Effector memory CD4-positive, alpha-beta T cell (primary cell): Measurements from ENCODE around the gene RNF213.

Experiments
- DNase-seq, 3 donors: peaks; one replicate each; pipeline ENCODE4 v3.0.0-alpha.2; 2020
- H3K27ac ChIP-seq: 2 replicates; pipeline ENCODE4 v1.7.0; 2013; ENCODE audit warnings: mild to moderate bottlenecking, low read length, moderate library complexity; ENCODE audit not compliant: insufficient read depth, poor library complexity, severe bottlenecking
- H3K27me3 ChIP-seq: replicated peaks from 2 replicates; pipeline ENCODE4 v1.7.0; 2013; ENCODE audit warnings: mild to moderate bottlenecking, low read length; ENCODE audit not compliant: insufficient read depth, control insufficient read depth, poor library complexity, severe bottlenecking
- H3K36me3 ChIP-seq: 2 replicates; pipeline ENCODE4 v1.7.0; 2013; ENCODE audit warnings: mild to moderate bottlenecking, low read length, moderate library complexity; ENCODE audit not compliant: control insufficient read depth, insufficient read depth
- H3K4me1 ChIP-seq: 2 replicates; pipeline ENCODE4 v1.7.0; 2013; ENCODE audit warnings: low read length, mild to moderate bottlenecking; ENCODE audit not compliant: control insufficient read depth, insufficient read depth, poor library complexity, severe bottlenecking
- H3K4me3 ChIP-seq: 2 replicates; pipeline ENCODE4 v1.7.0; 2013; ENCODE audit warnings: low read length, low read depth, mild to moderate bottlenecking; ENCODE audit not compliant: insufficient read depth, poor library complexity, severe bottlenecking
- H3K9me3 ChIP-seq: 2 replicates; pipeline ENCODE4 v1.7.0; 2013; ENCODE audit warnings: mild to moderate bottlenecking, low read length, moderate library complexity; ENCODE audit not compliant: control insufficient read depth

The RNF213 gene

GRCh38 chr17:80372922-80373570 lies 112.4 kb downstream of the RNF213 start:
- no peak for DNase-seq
- Histone ChIP-seq H3K4me1 (no peaks in the 10 kb centered on the region), H3K9me3 (no peaks in the 10 kb centered on the region), H3K27me3 (no peaks in the 10 kb centered on the region), H3K27ac (no peak overlapping the region), H3K4me3 (no peak overlapping the region), H3K36me3 (peaks cover 96% of the 10 kb centered on the region)

- Histone ChIP-seq H3K9me3 (no peaks in the 10 kb centered on the region), H3K27me3 (no peaks in the 10 kb centered on the region), H3K4me1 (no peaks in the 10 kb centered on the region), H3K4me3 (no peak overlapping the region), H3K36me3 (peaks cover 96% of the 10 kb centered on the region), H3K27ac (no peak overlapping the region)
- DNase-seq = no peak
Observed at GRCh38 chr17:80374039-80374731, 113.5 kb downstream of the RNF213 start.

GRCh38 chr17:80374732-80375585 lies 114.3 kb downstream of the RNF213 start:
- no peak for DNase-seq
- Histone ChIP-seq H3K9me3 (no peaks in the 10 kb centered on the region), H3K27me3 (no peaks in the 10 kb centered on the region), H3K36me3 (peaks cover 96% of the 10 kb centered on the region), H3K4me1 (no peaks in the 10 kb centered on the region), H3K4me3 (no peak overlapping the region), H3K27ac (no peak overlapping the region)

GRCh38 chr17:80376531-80376930 lies 115.9 kb downstream of the RNF213 start:
- no peaks in the 10 kb centered on the region for H3K27me3 ChIP-seq
- H3K4me1 ChIP-seq = no peaks in the 10 kb centered on the region
- H3K9me3 ChIP-seq = no peaks in the 10 kb centered on the region
- H3K36me3 ChIP-seq = peaks cover 96% of the 10 kb centered on the region
- H3K27ac ChIP-seq = no peak overlapping the region
- no peak for DNase-seq
- H3K4me3 ChIP-seq = no peak overlapping the region

- no peak for DNase-seq
- no peaks in the 10 kb centered on the region for H3K4me1 ChIP-seq
- H3K27ac ChIP-seq = no peak overlapping the region
- no peak overlapping the region for H3K4me3 ChIP-seq
- peaks cover 98% of the 10 kb centered on the region for H3K36me3 ChIP-seq
- no peaks in the 10 kb centered on the region for H3K27me3 ChIP-seq
- no peaks in the 10 kb centered on the region for H3K9me3 ChIP-seq
Observed at GRCh38 chr17:80377798-80378197, 117.1 kb downstream of the RNF213 start.

GRCh38 chr17:80379348-80379747 lies 118.7 kb downstream of the RNF213 start:
- Histone ChIP-seq H3K27me3 (no peaks in the 10 kb centered on the region), H3K27ac (no peak overlapping the region), H3K9me3 (no peaks in the 10 kb centered on the region), H3K4me1 (no peaks in the 10 kb centered on the region), H3K4me3 (no peak overlapping the region), H3K36me3 (peaks cover 99% of the 10 kb centered on the region)
- DNase-seq = no peak

- H3K36me3 ChIP-seq = peaks cover 99% of the 10 kb centered on the region
- no peak for DNase-seq
Observed at GRCh38 chr17:80380068-80380467, 119.4 kb downstream of the RNF213 start.

GRCh38 chr17:80380555-80381002 lies 119.9 kb downstream of the RNF213 start:
- Histone ChIP-seq H3K4me3 (no peak overlapping the region), H3K27me3 (no peaks in the 10 kb centered on the region), H3K36me3 (peaks cover 100% of the 10 kb centered on the region), H3K4me1 (no peaks in the 10 kb centered on the region), H3K27ac (no peak overlapping the region), H3K9me3 (no peaks in the 10 kb centered on the region)
- no peak for DNase-seq

More at GRCh38 chr17:80380068-80380467, 119.4 kb downstream of the RNF213 start:
- no peaks in the 10 kb centered on the region for H3K4me1 ChIP-seq
- H3K4me3 ChIP-seq = no peak overlapping the region
- no peak overlapping the region for H3K27ac ChIP-seq
- no peaks in the 10 kb centered on the region for H3K9me3 ChIP-seq
- no peaks in the 10 kb centered on the region for H3K27me3 ChIP-seq

- Histone ChIP-seq H3K27me3 (no peaks in the 10 kb centered on the region), H3K27ac (no peak overlapping the region), H3K4me3 (no peak overlapping the region), H3K9me3 (no peaks in the 10 kb centered on the region), H3K4me1 (no peaks in the 10 kb centered on the region), H3K36me3 (peaks cover 100% of the 10 kb centered on the region)
- DNase-seq = no peak
Observed at GRCh38 chr17:80381416-80381923, 120.8 kb downstream of the RNF213 start.
